GM12878 (cell line): ENCODE measurements around the gene CRYL1. TPM values are rescaled to one million over a fixed set of nuclear protein-coding genes. Genes with fewer than 3 reads are reported as not detected.

Experiments
- ATAC-seq: fragments of 200-7000 bp; cut with Tn5 transposase; 3 replicates; pipeline ENCODE4 v1.9.1; 2020; ENCODE audit warnings: mild to moderate bottlenecking, moderate library complexity
- BruUV-seq: library from RNA; stranded (reverse); fragments of 400-500 nt; replicated peaks from 2 replicates; lab custom pipeline; 2021; lab: Mats Ljungman, UMichigan
- CTCF ChIA-PET: fragments of 300-600 bp; sonication (Branson Sonifier 250); formaldehyde crosslinking; extraction: SDS; loops from one replicate; lab custom pipeline; 2021; ENCODE audit warnings: inconsistent platforms; lab: Yijun Ruan, JAX
- POLR2A ChIA-PET: fragments of 350-600 bp; formaldehyde crosslinking; extraction: SDS; loops from one replicate; lab custom pipeline; 2021; ENCODE audit warnings: inconsistent platforms; lab: Charles Lee
- RAD21 ChIA-PET: fragments of 300-600 bp; sonication (Branson Sonifier 250); formaldehyde crosslinking; loops from one replicate; lab custom pipeline; 2023; ENCODE audit warnings: antibody characterized with exemption; ENCODE audit not compliant: unreplicated experiment; lab: Charles Lee
- SMC1A ChIA-PET: fragments of 300-600 bp; sonication (Branson Sonifier 250); formaldehyde crosslinking; loops from one replicate; lab custom pipeline; 2023; ENCODE audit not compliant: unreplicated experiment, uncharacterized antibody; lab: Charles Lee
- DNase-seq: peaks from one replicate; pipeline ENCODE4 v3.0.0-alpha.2; 2011; ENCODE audit warnings: low read depth, low spot score
- FAIRE-seq: peaks from 3 replicates; lab custom pipeline; 2011; peaks lifted over from hg19 to GRCh38; lab: Jason Lieb, UNC
- H2AFZ ChIP-seq: 2 replicates; pipeline ENCODE4 v1.6.0; 2011; ENCODE audit warnings: low read depth, low read length, control low read depth; ENCODE audit not compliant: control insufficient read depth
- H3K27ac ChIP-seq: 2 replicates; pipeline ENCODE4 v1.5.1; 2011; ENCODE audit warnings: control low read depth; ENCODE audit not compliant: control insufficient read depth, insufficient read depth
- H3K27me3 ChIP-seq, 2 experiments: replicated peaks in 1 of 2; 2 replicates each; pipeline versions ENCODE4 v1.6.0 to v1.6.1; 2011; ENCODE audit warnings: low read length in 1 of 2; ENCODE audit not compliant: control insufficient read depth in 2 of 2, insufficient read depth in 2 of 2
- H3K36me3 ChIP-seq, 2 experiments: 2 replicates each; pipeline ENCODE4 v1.5.1; 2011; ENCODE audit warnings: low read length in 1 of 2; ENCODE audit not compliant: control insufficient read depth in 2 of 2, insufficient read depth in 2 of 2
- H3K4me1 ChIP-seq: 2 replicates; pipeline ENCODE4 v1.6.1; 2011; ENCODE audit warnings: mild to moderate bottlenecking, low read length, moderate library complexity, mixed read lengths; ENCODE audit not compliant: control insufficient read depth, insufficient read depth
- H3K4me2 ChIP-seq: 2 replicates; pipeline ENCODE4 v1.6.0; 2011; ENCODE audit warnings: control low read depth; ENCODE audit not compliant: control insufficient read depth, insufficient read depth
- H3K4me3 ChIP-seq: fragments of 200-600 bp; sonication (generic); 2 replicates; pipeline ENCODE4 v1.5.1; 2016
- H3K79me2 ChIP-seq: 2 replicates; pipeline ENCODE4 v1.6.0; 2011; ENCODE audit warnings: low read length; ENCODE audit not compliant: control insufficient read depth, insufficient read depth
- H3K9ac ChIP-seq: 2 replicates; pipeline ENCODE4 v1.8.0; 2011; ENCODE audit warnings: low read length, control low read depth, mixed read lengths; ENCODE audit not compliant: control insufficient read depth, insufficient read depth
- H3K9me3 ChIP-seq: replicated peaks from 3 replicates; pipeline ENCODE4 v1.5.1; 2011; ENCODE audit warnings: mild to moderate bottlenecking, low read length; ENCODE audit not compliant: control insufficient read depth, insufficient read depth
- H4K20me1 ChIP-seq: 2 replicates; pipeline ENCODE4 v1.6.0; 2011; ENCODE audit not compliant: control insufficient read depth, insufficient read depth
- CREB1 ChIP-seq: IDR thresholded peaks from 2 replicates; pipeline ENCODE4 v1.6.1; 2012; ENCODE audit warnings: low read depth, mild to moderate bottlenecking, inconsistent platforms
- EP300 ChIP-seq, 2 experiments: fragments of 150-350 bp in 1 of 2; IDR thresholded peaks; 2 replicates each; pipeline ENCODE4 v1.6.1; 2011 to 2012; ENCODE audit warnings: low read depth in 2 of 2, low read length in 2 of 2, borderline replicate concordance in 1 of 2, improper control_type of control experiment in 1 of 2, inconsistent platforms in 1 of 2; ENCODE audit not compliant: control insufficient read depth in 1 of 2
- MLLT1 ChIP-seq: fragments of 450-650 bp; IDR thresholded peaks from 2 replicates; pipeline ENCODE4 v1.6.1; 2016; ENCODE audit warnings: mild to moderate bottlenecking
- POLR2A ChIP-seq: IDR thresholded peaks from 2 replicates; pipeline ENCODE4 v1.6.1; 2011; ENCODE audit warnings: low read depth, mild to moderate bottlenecking, low read length
- RELA ChIP-seq: fragments of 450-650 bp; IDR thresholded peaks from 2 replicates; pipeline ENCODE4 v1.8.0; 2014; ENCODE audit warnings: borderline replicate concordance; ENCODE audit not compliant: partially characterized antibody
- SIN3A ChIP-seq: IDR thresholded peaks from 2 replicates; pipeline ENCODE4 v1.6.1; 2012; ENCODE audit warnings: low read depth, low read length, improper control_type of control experiment
- SP1 ChIP-seq: IDR thresholded peaks from one replicate; pipeline ENCODE4 v1.6.1; 2011; ENCODE audit warnings: low read depth, low read length
- SUZ12 ChIP-seq: fragments of 200-600 bp; sonication (generic); IDR thresholded peaks from one replicate; pipeline ENCODE4 v1.6.1; 2018; ENCODE audit warnings: antibody characterized with exemption, mild to moderate bottlenecking; ENCODE audit not compliant: unreplicated experiment
- ZNF207 ChIP-seq: fragments of 450-650 bp; IDR thresholded peaks from 2 replicates; pipeline ENCODE4 v1.6.1; 2014; ENCODE audit warnings: antibody characterized with exemption, mild to moderate bottlenecking, borderline replicate concordance
- ZNF274 ChIP-seq: IDR thresholded peaks from one replicate; pipeline ENCODE4 v1.8.0; 2011; ENCODE audit not compliant: insufficient read length, insufficient read depth
- ZNF687 ChIP-seq: fragments of 450-650 bp; IDR thresholded peaks from 2 replicates; pipeline ENCODE4 v1.6.1; 2017; ENCODE audit warnings: mild to moderate bottlenecking, moderate library complexity
- whole genome bisulfite sequencing: methylation state at CpG from one replicate; pipeline ENCODE4 v1.1.6; 2016; ENCODE audit warnings: low lambda C conversion rate; ENCODE audit not compliant: insufficient replicate concordance, insufficient coverage; ENCODE audit errors: missing lambda C conversion rate; 5-methylcytosine and 5-hydroxymethylcytosine counted together
- in situ Hi-C: fragments of 300-500 bp; cut with MboI; formaldehyde crosslinking; loops from 9 replicates; pipeline ENCODE4 v1.14.3; 2018; ENCODE audit warnings: mixed read lengths
- intact Hi-C: fragments of 100-400 bp; cut with micrococcal nuclease; formaldehyde crosslinking; loops from one replicate; pipeline ENCODE4 v1.14.2; 2022; ENCODE audit not compliant: unreplicated experiment
- polyA plus RNA-seq, 11 experiments: library from polyadenylated mRNA; depleted of rRNA in 4 of 11; unstranded in 6 of 11; stranded (reverse) in 5 of 11; fragments of >200 nt; fragmentation: Nextera tagmentation in 4 of 11; fragmentation: Illumina TruSeq in 1 of 11; extraction: Ambion mirVana in 4 of 11; extraction: Trizol in 1 of 11; gene quantifications; 1 replicate in 1 of 11; 2 replicates in 10 of 11; pipeline versions ENCODE4 v1.2.1 to v1.2.3, GENCODE V29; 2011 to 2016; ENCODE audit warnings: inconsistent platforms in 2 of 11, missing spikeins in 2 of 11, low read depth in 1 of 11
- total RNA-seq, 4 experiments: library from RNA; depleted of rRNA in 3 of 4; stranded (reverse); fragments of >200 nt in 3 of 4; fragmentation: Illumina TruSeq in 1 of 4; extraction: Trizol in 1 of 4; gene quantifications; 2 replicates each; pipeline versions ENCODE4 v1.2.1 to v1.2.3, GENCODE V29; 2013 to 2021
- TF ChIP-seq, protein P1 (sequence below): IDR thresholded peaks from 2 replicates; pipeline ENCODE4 v1.6.1; 2011; ENCODE audit warnings: low read depth, low read length, improper control_type of control experiment, borderline replicate concordance

CRYL1 gene
- total and polyA plus RNA-seq, 10 of the 15 experiments (the other 5 are each of a cell fraction or from before 2014, with no cell fraction given): 5.5 to 36.7 (median 12.2) TPM

- BruUV-seq: no TSS peak
- no peaks in the 10 kb centered on the region for H3K36me3 ChIP-seq
- H3K4me1 ChIP-seq: no peaks in the 10 kb centered on the region
- ChIA-PET SMC1A (no interaction called here), RAD21 (no interaction called here), CTCF (interaction anchor here (0.6 kb wide), 1 partner anchor 23 kb away, joined by 3 read pairs; no protein-coding TSS in a partner anchor), POLR2A (interaction anchor here (0.6 kb wide), 1 partner anchor 1198 kb away, joined by 3 read pairs; no protein-coding TSS in a partner anchor)
- no peak for ATAC-seq
- 86% methylated on average over 13 of the region's 13 CpGs for WGBS
- TF ChIP-seq SIN3A (no peak), ZNF274 (no peak), SUZ12 (no peak), ZNF207 (no peak), POLR2A (no peak), SP1 (no peak), CREB1 (no peak), MLLT1 (no peak), EP300 (IDR thresholded peaks at IDR 0.05; ENCODE audit: borderline replicate concordance in 1 of 2, control insufficient read depth in 1 of 2, low read depth in 2 of 2, low read length in 2 of 2) (no peak), RELA (no peak), ZNF687 (no peak)
- TF ChIP-seq, protein P1, sequence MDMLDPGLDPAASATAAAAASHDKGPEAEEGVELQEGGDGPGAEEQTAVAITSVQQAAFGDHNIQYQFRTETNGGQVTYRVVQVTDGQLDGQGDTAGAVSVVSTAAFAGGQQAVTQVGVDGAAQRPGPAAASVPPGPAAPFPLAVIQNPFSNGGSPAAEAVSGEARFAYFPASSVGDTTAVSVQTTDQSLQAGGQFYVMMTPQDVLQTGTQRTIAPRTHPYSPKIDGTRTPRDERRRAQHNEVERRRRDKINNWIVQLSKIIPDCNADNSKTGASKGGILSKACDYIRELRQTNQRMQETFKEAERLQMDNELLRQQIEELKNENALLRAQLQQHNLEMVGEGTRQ: no peak
- H3K4me2 ChIP-seq: no peak overlapping the region
- no peak overlapping the region for H3K27ac ChIP-seq
- H3K9me3 ChIP-seq: no peaks in the 10 kb centered on the region
- no peak overlapping the region for H2AFZ ChIP-seq
- no peak overlapping the region for H3K4me3 ChIP-seq
- intact Hi-C loops (no loop called here), in situ Hi-C loops (no loop called here)
- DNase-seq: no peak
- H3K27me3 ChIP-seq: no peaks in the 10 kb centered on the region
- H4K20me1 ChIP-seq: no peaks in the 10 kb centered on the region
- no peaks in the 10 kb centered on the region for H3K79me2 ChIP-seq
- no peak overlapping the region for H3K9ac ChIP-seq
- FAIRE-seq: no peak
Observed at GRCh38 chr13:20404488-20405222, 121.0 kb downstream of the CRYL1 start.
